Muscle layer of colon (tissue), 2 donors: ENCODE measurements around the gene KMT2E.

Source experiments
- H3K27ac ChIP-seq: one replicate; pipeline ENCODE4 v1.7.0; 2013; ENCODE audit warnings: low read depth, mild to moderate bottlenecking, low read length, moderate library complexity
- H3K27me3 ChIP-seq, 2 donors: one replicate each; pipeline ENCODE4 v1.7.0; 2013; ENCODE audit warnings: low read length in 2 of 2, mild to moderate bottlenecking in 2 of 2; ENCODE audit not compliant: insufficient read depth in 2 of 2, control insufficient read depth in 1 of 2
- H3K36me3 ChIP-seq: one replicate; pipeline ENCODE4 v1.7.0; 2013; ENCODE audit warnings: mild to moderate bottlenecking, low read length; ENCODE audit not compliant: insufficient read depth
- H3K4me1 ChIP-seq: one replicate; pipeline ENCODE4 v1.7.0; 2013; ENCODE audit warnings: mild to moderate bottlenecking, low read length; ENCODE audit not compliant: insufficient read depth
- H3K4me3 ChIP-seq, 2 donors: one replicate each; pipeline ENCODE4 v1.7.0; 2013; ENCODE audit warnings: low read length in 2 of 2, low read depth in 1 of 2, mild to moderate bottlenecking in 1 of 2, moderate library complexity in 1 of 2
- H3K9ac ChIP-seq: one replicate; pipeline ENCODE4 v1.7.0; 2013; ENCODE audit warnings: low read length
- H3K9me3 ChIP-seq: one replicate; pipeline ENCODE4 v1.7.0; 2013; ENCODE audit warnings: mild to moderate bottlenecking, low read length
- donor health status: abdominal sarcoma.
- donor health status: Adenocarcinoma of cecum.

The KMT2E gene

GRCh38 chr7:105060437-105060836 lies 46.4 kb downstream of the KMT2E start:
- Histone ChIP-seq H3K9me3 (no peaks in the 10 kb centered on the region), H3K4me3 (no peak overlapping the region), H3K4me1 (peaks cover 31% of the 10 kb centered on the region), H3K9ac (no peak overlapping the region), H3K27me3 (no peaks in the 10 kb centered on the region), H3K36me3 (peaks cover 19% of the 10 kb centered on the region), H3K27ac (no peak overlapping the region)

- Histone ChIP-seq H3K27ac (no peak overlapping the region), H3K9me3 (no peaks in the 10 kb centered on the region), H3K4me1 (peaks cover 26% of the 10 kb centered on the region), H3K9ac (no peak overlapping the region), H3K27me3 (no peaks in the 10 kb centered on the region), H3K4me3 (no peak overlapping the region), H3K36me3 (peaks cover 19% of the 10 kb centered on the region)
Measured at GRCh38 chr7:105060923-105061322, 46.9 kb downstream of the KMT2E start.

- Histone ChIP-seq H3K9ac (no peak overlapping the region), H3K27me3 (no peaks in the 10 kb centered on the region), H3K36me3 (peaks cover 50% of the 10 kb centered on the region), H3K4me3 (no peak overlapping the region), H3K27ac (no peak overlapping the region), H3K9me3 (no peaks in the 10 kb centered on the region), H3K4me1 (peaks cover 9% of the 10 kb centered on the region)
Measured at GRCh38 chr7:105065104-105065503, 51.1 kb downstream of the KMT2E start.

- Histone ChIP-seq H3K27me3 (no peaks in the 10 kb centered on the region), H3K4me1 (no peaks in the 10 kb centered on the region), H3K36me3 (peaks cover 62% of the 10 kb centered on the region), H3K4me3 (no peak overlapping the region), H3K27ac (no peak overlapping the region), H3K9ac (no peak overlapping the region), H3K9me3 (no peaks in the 10 kb centered on the region)
Measured at GRCh38 chr7:105067691-105068090, 53.7 kb downstream of the KMT2E start.

- Histone ChIP-seq H3K4me3 (no peak overlapping the region), H3K4me1 (no peaks in the 10 kb centered on the region), H3K36me3 (peaks cover 52% of the 10 kb centered on the region), H3K9ac (no peak overlapping the region), H3K27me3 (no peaks in the 10 kb centered on the region), H3K9me3 (no peaks in the 10 kb centered on the region), H3K27ac (no peak overlapping the region)
Measured at GRCh38 chr7:105068886-105069285, 54.9 kb downstream of the KMT2E start.

- Histone ChIP-seq H3K27ac (no peak overlapping the region), H3K4me3 (no peak overlapping the region), H3K9me3 (no peaks in the 10 kb centered on the region), H3K4me1 (no peaks in the 10 kb centered on the region), H3K27me3 (no peaks in the 10 kb centered on the region), H3K9ac (no peak overlapping the region), H3K36me3 (peaks cover 68% of the 10 kb centered on the region)
Measured at GRCh38 chr7:105073143-105073542, 59.1 kb downstream of the KMT2E start.

GRCh38 chr7:105079348-105079747 lies 65.3 kb downstream of the KMT2E start:
- H3K9ac ChIP-seq, result no peak overlapping the region
- peaks cover 64% of the 10 kb centered on the region for H3K36me3 ChIP-seq
- no peak overlapping the region for H3K4me3 ChIP-seq

GRCh38 chr7:105084581-105084980 lies 70.6 kb downstream of the KMT2E start:
- Histone ChIP-seq H3K27me3 (no peaks in the 10 kb centered on the region), H3K36me3 (peaks cover 33% of the 10 kb centered on the region)

More at GRCh38 chr7:105079348-105079747, 65.3 kb downstream of the KMT2E start:
- Histone ChIP-seq H3K27me3 (no peaks in the 10 kb centered on the region), H3K4me1 (no peaks in the 10 kb centered on the region), H3K27ac (no peak overlapping the region), H3K9me3 (no peaks in the 10 kb centered on the region)

GRCh38 chr7:105086850-105087249 lies 72.8 kb downstream of the KMT2E start:
- Histone ChIP-seq H3K9ac (no peak overlapping the region), H3K4me1 (no peaks in the 10 kb centered on the region), H3K9me3 (no peaks in the 10 kb centered on the region), H3K27me3 (no peaks in the 10 kb centered on the region), H3K36me3 (peaks cover 37% of the 10 kb centered on the region), H3K4me3 (no peak overlapping the region), H3K27ac (no peak overlapping the region)

More at GRCh38 chr7:105084581-105084980, 70.6 kb downstream of the KMT2E start:
- no peak overlapping the region for H3K9ac ChIP-seq
- H3K4me3 ChIP-seq, result no peak overlapping the region
- no peaks in the 10 kb centered on the region for H3K9me3 ChIP-seq
- H3K27ac ChIP-seq, result no peak overlapping the region
- no peaks in the 10 kb centered on the region for H3K4me1 ChIP-seq

GRCh38 chr7:105087981-105088380 lies 74.0 kb downstream of the KMT2E start:
- no peaks in the 10 kb centered on the region for H3K27me3 ChIP-seq
- H3K9ac ChIP-seq, result no peak overlapping the region
- H3K27ac ChIP-seq, result no peak overlapping the region
- peaks cover 26% of the 10 kb centered on the region for H3K36me3 ChIP-seq
- H3K4me3 ChIP-seq, result no peak overlapping the region
- H3K4me1 ChIP-seq, result no peaks in the 10 kb centered on the region
- no peaks in the 10 kb centered on the region for H3K9me3 ChIP-seq

GRCh38 chr7:105088456-105088855 lies 74.5 kb downstream of the KMT2E start:
- Histone ChIP-seq H3K9ac (no peak overlapping the region), H3K4me3 (no peak overlapping the region), H3K27ac (no peak overlapping the region), H3K4me1 (no peaks in the 10 kb centered on the region), H3K27me3 (no peaks in the 10 kb centered on the region), H3K36me3 (peaks cover 22% of the 10 kb centered on the region), H3K9me3 (no peaks in the 10 kb centered on the region)

GRCh38 chr7:105094966-105095365 lies 81.0 kb downstream of the KMT2E start:
- Histone ChIP-seq H3K4me1 (peaks cover 9% of the 10 kb centered on the region), H3K36me3 (peaks cover 24% of the 10 kb centered on the region), H3K9ac (no peak overlapping the region), H3K4me3 (no peak overlapping the region), H3K9me3 (no peaks in the 10 kb centered on the region), H3K27ac (no peak overlapping the region), H3K27me3 (no peaks in the 10 kb centered on the region)
